KOPT-K1 (cell line): ENCODE data around the gene RANBP1.
A peak's percentile ranks its signal among the peaks of the same experiment; 100 is the strongest.

Experiments
- H3K27ac ChIP-seq: fragments of 200-600 bp; sonication (generic); 2 replicates; pipeline ENCODE4 v1.5.1; 2016; ENCODE audit warnings: antibody characterized with exemption, mild to moderate bottlenecking, low read depth, low read length; ENCODE audit not compliant: poor library complexity, severe bottlenecking
- H3K36me3 ChIP-seq: fragments of 200-600 bp; sonication (generic); 2 replicates; pipeline ENCODE4 v1.5.1; 2017; ENCODE audit warnings: antibody characterized with exemption, mild to moderate bottlenecking, low read length, moderate library complexity; ENCODE audit not compliant: insufficient read depth
- H3K9me3 ChIP-seq: fragments of 200-600 bp; sonication (generic); 2 replicates; pipeline ENCODE4 v1.5.1; 2017; ENCODE audit warnings: antibody characterized with exemption, low read length, mild to moderate bottlenecking; ENCODE audit not compliant: insufficient read depth, poor library complexity, severe bottlenecking

The RANBP1 gene

GRCh38 chr22:20094197-20094807, 21.6 kb upstream of the RANBP1 start:
- Histone ChIP-seq H3K27ac (no peak overlapping the region), H3K36me3 (peaks cover 100% of the 10 kb centered on the region), H3K9me3 (peaks cover 12% of the 10 kb centered on the region)

- Histone ChIP-seq H3K36me3 (peaks cover 94% of the 10 kb centered on the region), H3K27ac (no peak overlapping the region)
Measured at GRCh38 chr22:20095521-20095920, 20.4 kb upstream of the RANBP1 start.

GRCh38 chr22:20096574-20097420, 19.1 kb upstream of the RANBP1 start:
- H3K27ac ChIP-seq: no peak overlapping the region
- peaks cover 89% of the 10 kb centered on the region for H3K36me3 ChIP-seq
- H3K9me3 ChIP-seq: peaks cover 12% of the 10 kb centered on the region

More at GRCh38 chr22:20095521-20095920, 20.4 kb upstream of the RANBP1 start:
- peaks cover 12% of the 10 kb centered on the region for H3K9me3 ChIP-seq

- H3K9me3 ChIP-seq: peaks cover 12% of the 10 kb centered on the region
- H3K36me3 ChIP-seq: peaks cover 88% of the 10 kb centered on the region
- peak overlapping the region; percentile 69 for H3K27ac ChIP-seq
Measured at GRCh38 chr22:20099099-20099711, 16.7 kb upstream of the RANBP1 start.

- Histone ChIP-seq H3K36me3 (peaks cover 88% of the 10 kb centered on the region), H3K27ac (peak overlapping the region; percentile 69)
Measured at GRCh38 chr22:20101638-20102037, 14.3 kb upstream of the RANBP1 start.

GRCh38 chr22:20102203-20102780, 13.6 kb upstream of the RANBP1 start:
- H3K36me3 ChIP-seq: peaks cover 88% of the 10 kb centered on the region
- H3K9me3 ChIP-seq: no peaks in the 10 kb centered on the region
- no peak overlapping the region for H3K27ac ChIP-seq

More at GRCh38 chr22:20101638-20102037, 14.3 kb upstream of the RANBP1 start:
- H3K9me3 ChIP-seq: peaks cover under 1% of the 10 kb centered on the region

- Histone ChIP-seq H3K9me3 (no peaks in the 10 kb centered on the region), H3K27ac (no peak overlapping the region), H3K36me3 (peaks cover 94% of the 10 kb centered on the region)
Measured at GRCh38 chr22:20105456-20106204, 10.3 kb upstream of the RANBP1 start.

- no peaks in the 10 kb centered on the region for H3K9me3 ChIP-seq
- H3K27ac ChIP-seq: no peak overlapping the region
- peaks cover 97% of the 10 kb centered on the region for H3K36me3 ChIP-seq
Measured at GRCh38 chr22:20106205-20106848, 9.6 kb upstream of the RANBP1 start.

GRCh38 chr22:20106849-20107237, 9.1 kb upstream of the RANBP1 start:
- Histone ChIP-seq H3K36me3 (peaks cover 94% of the 10 kb centered on the region), H3K9me3 (no peaks in the 10 kb centered on the region), H3K27ac (no peak overlapping the region)

GRCh38 chr22:20107471-20107901, 8.4 kb upstream of the RANBP1 start:
- Histone ChIP-seq H3K27ac (no peak overlapping the region), H3K9me3 (no peaks in the 10 kb centered on the region), H3K36me3 (peaks cover 94% of the 10 kb centered on the region)

- Histone ChIP-seq H3K27ac (no peak overlapping the region), H3K36me3 (peaks cover 94% of the 10 kb centered on the region)
Measured at GRCh38 chr22:20107951-20108756, 7.8 kb upstream of the RANBP1 start.

GRCh38 chr22:20108757-20109230, 7.1 kb upstream of the RANBP1 start:
- Histone ChIP-seq H3K27ac (no peak overlapping the region), H3K9me3 (no peaks in the 10 kb centered on the region), H3K36me3 (peaks cover 94% of the 10 kb centered on the region)

More at GRCh38 chr22:20107951-20108756, 7.8 kb upstream of the RANBP1 start:
- H3K9me3 ChIP-seq: no peaks in the 10 kb centered on the region
